Left forelimb (tissue), 1 donor: Measurements from ENCODE around the gene CRYGD.
"Not testable (repeated sequence)": the region's sequence is repeated elsewhere in the genome, so short reads cannot be mapped to it uniquely, and the experiment has no call there.

ENCODE experiments used
- DNase-seq: peaks from one replicate; pipeline ENCODE4 v3.0.0-alpha.2; 2018; ENCODE audit warnings: low spot score

The CRYGD gene

GRCh38 chr2:208129744-208130711, 5.7 kb upstream of the CRYGD start, which contains the start of gene CRYGC:
Gene CRYGC (minus strand): TSS chr2:208129828. CDS start chr2:208129792, 36 bp downstream.
- no peak for DNase-seq

DNA sequence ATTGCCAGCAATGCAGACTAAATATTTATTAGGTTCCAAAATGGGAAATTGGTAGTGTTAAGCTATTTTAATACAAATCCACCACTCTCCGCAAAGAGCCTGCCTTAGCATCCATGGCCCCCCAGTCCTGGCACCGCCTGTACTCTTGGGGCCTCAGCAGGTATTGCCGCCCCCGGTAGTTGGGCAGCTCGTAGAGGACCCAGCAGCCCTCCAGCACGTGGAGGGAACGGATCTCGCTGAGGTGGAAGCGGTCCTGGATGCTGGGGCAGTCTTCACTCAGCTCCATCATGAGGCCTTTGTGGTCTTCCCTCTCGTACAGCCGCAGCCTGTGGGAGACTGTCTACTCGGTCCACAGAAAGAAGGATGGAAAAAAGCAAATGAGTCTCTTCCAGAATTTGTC, 3.8 kb upstream of the CRYGD start:
- DNase-seq: no peak

DNA sequence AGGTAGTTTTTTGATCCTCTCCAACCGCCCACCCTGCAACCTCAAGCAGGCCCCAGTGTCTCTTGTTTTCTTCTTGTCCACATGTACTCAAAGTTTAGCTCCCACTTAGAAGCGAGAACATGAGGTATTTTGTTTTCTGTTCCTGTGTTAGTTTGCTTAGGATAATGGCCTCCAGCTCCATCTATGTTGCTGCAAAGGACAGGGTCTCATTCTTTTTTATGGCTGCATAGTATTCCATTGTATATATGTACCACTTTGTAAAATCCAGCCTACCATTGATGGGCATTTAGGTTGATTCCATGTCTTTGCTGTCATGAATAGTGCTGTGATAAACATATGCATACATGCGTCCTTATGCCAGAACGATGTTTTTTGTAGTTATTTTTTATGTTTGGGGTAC, 2.8 kb upstream of the CRYGD start:
- no peak for DNase-seq

DNA sequence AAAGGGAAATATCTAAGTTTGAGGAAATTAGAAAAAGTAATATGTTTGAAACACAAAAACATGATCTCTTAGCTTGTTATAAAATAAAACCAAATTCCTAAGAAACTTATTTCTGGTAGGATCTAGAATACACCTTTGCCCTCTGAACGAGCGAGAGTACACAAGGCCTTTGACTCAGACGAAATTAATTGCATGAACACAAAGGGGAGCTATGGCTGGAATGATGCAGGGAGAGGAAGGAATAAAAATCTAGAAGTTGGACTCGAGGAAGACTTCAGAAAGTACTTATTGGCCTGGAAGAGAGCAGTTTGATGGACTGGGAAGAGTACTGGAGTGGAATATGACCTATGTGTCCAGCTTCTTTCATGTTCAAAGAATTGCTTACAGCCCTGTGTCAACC, 927 bp upstream of the CRYGD start:
- no peak for DNase-seq

DNA sequence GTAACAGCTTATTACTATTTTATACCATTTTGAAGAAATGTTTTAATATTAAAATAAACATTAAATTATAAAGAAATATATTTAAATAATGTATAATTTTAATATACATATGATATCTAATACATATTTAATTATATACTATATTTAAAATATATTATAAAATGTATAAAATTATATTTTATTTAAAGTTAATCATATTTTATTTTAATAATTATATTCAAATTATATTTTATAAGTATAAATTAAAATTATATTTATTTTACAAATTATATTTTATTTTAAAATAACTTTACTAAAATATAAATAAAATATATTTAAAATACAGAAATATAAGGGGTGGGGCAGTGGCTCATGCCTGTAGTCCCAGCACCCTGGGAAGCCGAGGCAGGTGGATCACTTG, 2.1 kb downstream of the CRYGD start:
- no peak for DNase-seq

DNA sequence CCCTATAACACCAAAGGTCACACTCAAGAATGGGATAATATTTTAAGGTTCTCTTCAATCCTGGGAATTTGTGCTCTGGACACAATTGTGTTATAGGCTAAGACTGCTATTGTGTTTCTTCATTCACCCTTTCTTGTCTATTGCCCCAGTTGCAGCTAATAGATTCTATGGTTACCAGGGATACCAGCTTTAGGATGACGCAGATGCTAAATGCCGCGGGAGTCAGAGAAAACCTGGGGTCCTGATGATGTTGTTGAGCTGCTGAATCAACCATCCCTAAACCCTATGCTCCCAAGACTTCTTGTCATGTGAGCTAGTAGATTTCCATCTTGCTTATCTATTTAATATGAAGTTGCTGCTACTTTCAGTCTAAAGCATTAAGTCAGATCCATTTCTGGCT, 5.4 kb downstream of the CRYGD start:
- DNase-seq: no peak

- not testable (repeated sequence) for DNase-seq
Observed at GRCh38 chr2:208117390-208117789, 6.9 kb downstream of the CRYGD start.

- DNase-seq: no peak
Observed at GRCh38 chr2:208112969-208113368, 11.4 kb downstream of the CRYGD start.

DNA sequence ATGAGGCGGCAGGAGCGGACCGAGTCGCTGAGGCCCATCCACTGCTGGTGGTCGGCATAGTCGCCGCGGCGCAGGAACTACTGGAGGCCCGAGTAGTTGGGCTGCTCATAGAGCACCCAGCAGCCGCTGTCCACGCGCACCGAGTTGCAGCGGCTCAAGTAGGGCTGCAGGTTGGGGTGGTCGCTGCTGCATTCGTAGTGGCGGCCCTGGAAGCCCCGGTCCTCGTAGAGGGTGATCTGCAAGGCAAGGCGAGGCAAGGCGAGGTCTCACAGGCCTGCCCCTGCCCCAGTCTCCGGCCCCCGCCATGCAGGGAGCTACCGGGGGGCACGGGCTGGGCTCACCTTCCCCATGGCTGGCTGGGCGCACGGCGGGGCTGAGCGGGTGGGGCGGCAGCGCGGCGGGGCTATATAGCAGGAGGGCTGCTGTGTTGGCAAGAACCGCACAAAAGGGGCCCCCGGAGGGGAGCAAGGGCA, 12.0 kb downstream of the CRYGD start:
- DNase-seq: not testable (repeated sequence)

GRCh38 chr2:208103616-208104015, 20.7 kb downstream of the CRYGD start:
- no peak for DNase-seq

GRCh38 chr2:208101716-208102631, 22.4 kb downstream of the CRYGD start:
- DNase-seq: no peak

GRCh38 chr2:208099682-208100470, 24.4 kb downstream of the CRYGD start:
- no peak for DNase-seq

DNA sequence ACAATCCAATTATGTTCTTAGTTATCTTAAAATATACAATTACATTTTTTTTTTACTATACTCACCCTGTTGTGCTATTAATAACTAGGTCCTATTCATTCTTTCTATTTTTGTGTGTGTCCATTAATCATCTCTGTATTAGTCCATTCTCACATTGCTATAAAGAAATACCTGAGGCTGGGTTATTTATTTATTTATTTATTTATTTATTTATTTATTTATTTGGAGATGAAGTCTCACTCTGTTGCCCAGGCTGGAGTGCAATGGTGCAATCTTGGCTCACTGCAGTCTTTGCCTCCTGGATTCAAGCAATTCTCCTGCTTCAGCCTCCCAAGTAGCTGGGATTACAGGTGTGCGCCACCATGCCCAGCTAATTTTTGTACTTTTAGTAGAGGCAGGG, 25.6 kb downstream of the CRYGD start:
- not testable (repeated sequence) for DNase-seq

DNA sequence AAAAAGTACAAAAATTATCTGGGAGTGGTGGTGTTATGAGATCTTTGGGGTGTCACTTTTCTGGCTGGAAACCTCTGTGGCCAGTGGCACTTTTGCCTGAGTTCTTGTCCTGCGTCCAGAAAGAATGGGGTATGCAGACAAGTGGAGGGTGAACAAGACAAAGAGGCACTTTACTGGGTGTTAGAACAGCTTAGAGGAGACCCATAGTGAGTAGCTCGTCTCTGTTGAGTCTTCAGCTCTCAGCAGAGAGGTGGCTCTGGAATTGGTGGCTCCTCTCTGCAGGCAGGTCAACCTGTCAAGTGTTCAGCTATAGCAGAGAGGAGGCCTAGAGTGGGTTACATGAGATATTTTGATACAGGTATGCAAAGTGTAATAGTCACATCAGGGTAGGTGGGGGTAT, 26.1 kb downstream of the CRYGD start:
- DNase-seq: no peak

GRCh38 chr2:208097801-208098200, 26.5 kb downstream of the CRYGD start:
- DNase-seq: no peak

- no peak for DNase-seq
Observed at GRCh38 chr2:208097313-208097712, 27.0 kb downstream of the CRYGD start.

DNA sequence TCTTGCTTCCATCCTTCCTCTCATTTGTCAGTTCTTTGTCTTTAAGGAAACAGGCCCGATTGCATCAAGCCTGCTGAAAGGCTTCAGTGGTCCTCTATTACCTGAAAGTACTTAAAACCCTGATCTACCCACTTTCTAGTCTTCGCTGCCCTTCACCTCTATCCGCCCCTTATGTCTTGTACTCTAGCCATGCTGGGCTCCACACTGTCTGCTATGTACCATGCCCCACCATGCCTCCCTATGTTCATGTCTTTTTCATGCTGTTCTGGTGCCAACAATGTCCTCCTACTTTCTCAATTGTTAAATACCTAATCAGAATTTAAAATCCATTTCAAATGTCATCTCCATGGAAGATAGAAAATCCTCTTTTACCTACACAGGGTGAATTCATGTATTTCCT, 28.2 kb downstream of the CRYGD start:
- no peak for DNase-seq

GRCh38 chr2:208093128-208093527, 31.2 kb downstream of the CRYGD start:
- no peak for DNase-seq

- no peak for DNase-seq
Observed at GRCh38 chr2:208092093-208092832, 32.1 kb downstream of the CRYGD start.

GRCh38 chr2:208090420-208090819, 33.9 kb downstream of the CRYGD start:
- DNase-seq: no peak

DNA sequence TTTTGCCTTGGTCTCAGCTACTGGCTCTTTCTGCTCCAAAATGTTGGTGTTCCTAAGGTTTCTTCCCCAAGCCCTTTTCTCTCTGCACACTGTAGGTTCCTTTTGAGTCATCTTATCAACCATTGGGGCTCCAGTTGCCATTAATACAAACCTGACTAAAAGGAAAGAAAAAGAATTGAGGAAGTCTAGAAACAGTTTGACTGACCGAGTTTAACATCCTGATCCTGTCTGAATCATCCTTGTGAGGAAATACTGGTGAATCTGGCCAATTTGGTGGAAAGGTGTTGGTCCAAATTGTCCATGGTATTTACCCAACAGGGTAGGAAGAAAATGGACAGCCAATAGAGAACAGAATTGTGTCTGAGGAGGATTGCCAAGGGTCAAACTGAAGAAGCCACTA, 38.3 kb downstream of the CRYGD start:
- no peak for DNase-seq
